Trophoblast cell (in vitro differentiated cells and primary cell): ENCODE measurements around the gene ZNF223.

Experiments
- DNase-seq, 2 donors: peaks; one replicate each; pipeline ENCODE4 v3.0.0-alpha.2; 2016
- H2AFZ ChIP-seq: 2 replicates; pipeline ENCODE4 v1.6.1; 2013; ENCODE audit warnings: low read length, moderate library complexity, mild to moderate bottlenecking; ENCODE audit not compliant: insufficient read depth, poor library complexity
- H2AK5ac ChIP-seq: 2 replicates; pipeline ENCODE4 v1.6.1; 2013; ENCODE audit warnings: mild to moderate bottlenecking, low read length
- H2BK120ac ChIP-seq: 2 replicates; pipeline ENCODE4 v1.6.1; 2013; ENCODE audit warnings: low read length, mild to moderate bottlenecking, moderate library complexity; ENCODE audit not compliant: insufficient read depth, poor library complexity
- H2BK12ac ChIP-seq: 2 replicates; pipeline ENCODE4 v1.6.1; 2013; ENCODE audit warnings: mild to moderate bottlenecking, low read length, moderate library complexity
- H2BK5ac ChIP-seq: 2 replicates; pipeline ENCODE4 v1.6.1; 2013; ENCODE audit warnings: low read length, low read depth, moderate library complexity, mild to moderate bottlenecking; ENCODE audit not compliant: poor library complexity
- H3K14ac ChIP-seq: 2 replicates; pipeline ENCODE4 v1.6.1; 2013; ENCODE audit warnings: mild to moderate bottlenecking, low read length
- H3K18ac ChIP-seq: 2 replicates; pipeline ENCODE4 v1.6.1; 2013; ENCODE audit warnings: mild to moderate bottlenecking, low read length
- H3K23ac ChIP-seq: 2 replicates; pipeline ENCODE4 v1.6.1; 2013; ENCODE audit warnings: low read length
- H3K27ac ChIP-seq: 2 replicates; pipeline ENCODE4 v1.5.1; 2013; ENCODE audit warnings: low read depth, mild to moderate bottlenecking, inconsistent platforms, low read length, moderate library complexity
- H3K27me3 ChIP-seq: 2 replicates; pipeline ENCODE4 v1.6.1; 2013; ENCODE audit warnings: inconsistent platforms, mild to moderate bottlenecking, low read length, moderate library complexity; ENCODE audit not compliant: insufficient read depth
- H3K36me3 ChIP-seq, 2 experiments: 1 replicate in 1 of 2; 2 replicates in 1 of 2; pipeline ENCODE4 v1.6.1; 2013; ENCODE audit warnings: low read length in 2 of 2, mild to moderate bottlenecking in 2 of 2, moderate library complexity in 1 of 2; ENCODE audit not compliant: insufficient read depth in 2 of 2, control insufficient read depth in 1 of 2
- H3K4ac ChIP-seq: 2 replicates; pipeline ENCODE4 v1.6.1; 2013; ENCODE audit warnings: low read depth, mild to moderate bottlenecking, low read length, moderate library complexity
- H3K4me1 ChIP-seq, 2 experiments: 1 replicate in 1 of 2; 2 replicates in 1 of 2; pipeline ENCODE4 v1.6.1; 2013; ENCODE audit warnings: low read length in 2 of 2, mild to moderate bottlenecking in 2 of 2, moderate library complexity in 1 of 2; ENCODE audit not compliant: insufficient read depth in 2 of 2, control insufficient read depth in 1 of 2
- H3K4me2 ChIP-seq: 2 replicates; pipeline ENCODE4 v1.6.1; 2013; ENCODE audit warnings: inconsistent platforms, mild to moderate bottlenecking, low read length, moderate library complexity
- H3K4me3 ChIP-seq: 2 replicates; pipeline ENCODE4 v1.5.1; 2013; ENCODE audit warnings: mild to moderate bottlenecking, low read depth, low read length, inconsistent platforms
- H3K79me1 ChIP-seq: one replicate; pipeline ENCODE4 v1.6.1; 2013; ENCODE audit warnings: low read length
- H3K79me2 ChIP-seq: 2 replicates; pipeline ENCODE4 v1.6.1; 2013; ENCODE audit warnings: low read length, mild to moderate bottlenecking; ENCODE audit not compliant: control insufficient read depth, insufficient read depth, poor library complexity
- H3K9ac ChIP-seq: 2 replicates; pipeline ENCODE4 v1.6.1; 2013; ENCODE audit warnings: mild to moderate bottlenecking, low read length
- H3K9me3 ChIP-seq: 2 replicates; pipeline ENCODE4 v1.6.1; 2013; ENCODE audit warnings: low read depth, mild to moderate bottlenecking, control low read depth, inconsistent platforms, low read length; ENCODE audit not compliant: insufficient read depth
- H4K12ac ChIP-seq: 2 replicates; pipeline ENCODE4 v1.6.1; 2013; ENCODE audit warnings: low read depth, mild to moderate bottlenecking, low read length, moderate library complexity
- H4K8ac ChIP-seq: 2 replicates; pipeline ENCODE4 v1.6.1; 2013; ENCODE audit warnings: low read depth, mild to moderate bottlenecking, low read length, moderate library complexity
- H4K91ac ChIP-seq: one replicate; pipeline ENCODE4 v1.6.1; 2013; ENCODE audit warnings: low read depth, mild to moderate bottlenecking, low read length, moderate library complexity
- WGBS: extraction: QIAGEN DNeasy Blood & Tissue Kit; methylation state at CpG from one replicate; pipeline ENCODE4 v1.1.7; 2013; ENCODE audit warnings: missing lambda C conversion rate; ENCODE audit not compliant: insufficient read length, insufficient coverage; ENCODE audit errors: extremely low coverage; 5-methylcytosine and 5-hydroxymethylcytosine counted together

Gene ZNF223

DNA sequence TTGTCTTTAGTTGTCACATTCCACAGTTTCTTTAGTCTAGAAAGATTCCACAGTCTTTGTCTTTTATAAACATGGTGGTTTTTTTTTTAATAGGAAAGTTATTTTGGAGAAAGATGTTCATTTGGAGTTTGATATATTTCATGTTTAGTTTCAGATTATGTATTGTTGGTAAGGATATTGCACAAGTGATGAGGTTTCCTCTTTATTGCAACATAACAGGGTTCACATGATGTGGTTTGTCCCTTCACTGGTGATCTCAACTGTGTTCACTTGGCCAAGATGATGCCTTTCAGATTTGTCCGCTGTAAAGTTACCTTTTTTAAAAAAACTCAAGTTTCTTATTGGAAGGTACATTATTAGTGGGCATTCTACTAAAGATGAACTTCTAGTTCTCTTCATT is 45.9 kb upstream of the ZNF223 start:
- Histone ChIP-seq H2BK12ac (no peak overlapping the region), H3K27ac (no peak overlapping the region), H3K4me3 (no peak overlapping the region), H3K14ac (no peak overlapping the region), H2BK120ac (no peak overlapping the region), H2BK5ac (no peak overlapping the region), H3K4me2 (no peak overlapping the region), H3K4me1 (peaks cover 2% of the 10 kb centered on the region in 2 experiments), H2AK5ac (no peak overlapping the region), H3K36me3 (peaks cover 11 to 29% of the 10 kb centered on the region in 2 experiments), H2AFZ (no peak overlapping the region), H3K4ac (no peak overlapping the region), H3K79me2 (no peaks in the 10 kb centered on the region), H3K9ac (no peak overlapping the region), H3K79me1 (peaks cover 5% of the 10 kb centered on the region), H3K9me3 (peaks cover 17% of the 10 kb centered on the region), H3K18ac (no peak overlapping the region), H3K23ac (no peak overlapping the region), H3K27me3 (no peaks in the 10 kb centered on the region), H4K12ac (no peak overlapping the region), H4K8ac (no peak overlapping the region), H4K91ac (no peak overlapping the region)
- WGBS = no CpG with 5 or more reads among the region's 1 CpG
- DNase-seq = peak in 1 of 2 donors; percentile 6

DNA sequence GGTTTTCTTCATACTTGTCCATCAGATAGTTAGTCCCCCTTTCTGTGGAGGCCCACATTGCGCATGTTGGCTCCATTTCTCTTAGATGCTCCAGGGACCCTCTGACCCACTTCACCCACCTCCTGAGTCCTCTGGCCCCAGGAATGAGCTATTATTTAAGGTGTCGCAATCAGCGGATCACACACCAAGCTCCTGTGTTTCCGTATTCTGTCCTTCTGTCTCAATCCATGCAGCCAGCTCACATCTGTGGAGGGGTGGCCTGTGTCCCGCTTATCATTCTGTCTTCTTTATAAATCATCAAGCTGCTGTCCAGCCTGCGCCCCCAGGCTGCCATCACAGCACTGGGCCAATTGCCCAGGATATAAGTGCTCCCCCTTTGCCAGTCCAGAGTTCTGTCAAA is 44.4 kb upstream of the ZNF223 start:
- WGBS = no CpG with 5 or more reads among the region's 6 CpGs
- Histone ChIP-seq H3K79me1 (peaks cover 4% of the 10 kb centered on the region), H2BK12ac (no peak overlapping the region)

DNA sequence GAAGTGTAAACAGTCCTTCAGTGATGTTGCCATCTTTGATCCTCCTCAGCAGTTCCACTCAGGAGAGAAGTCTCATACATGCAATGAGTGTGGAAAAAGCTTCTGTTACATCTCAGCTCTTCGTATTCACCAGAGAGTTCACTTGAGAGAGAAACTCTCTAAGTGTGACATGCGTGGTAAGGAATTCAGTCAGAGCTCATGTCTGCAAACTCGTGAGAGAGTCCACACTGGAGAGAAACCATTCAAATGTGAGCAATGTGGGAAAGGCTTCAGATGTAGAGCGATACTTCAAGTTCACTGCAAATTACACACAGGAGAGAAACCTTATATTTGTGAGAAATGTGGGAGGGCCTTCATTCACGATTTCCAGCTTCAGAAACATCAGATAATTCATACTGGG is 41.4 kb upstream of the ZNF223 start:
- no peaks in the 10 kb centered on the region for H3K79me1 ChIP-seq
- no peak overlapping the region for H2AFZ ChIP-seq
- no peak overlapping the region for H3K14ac ChIP-seq
- no peak overlapping the region for H2BK5ac ChIP-seq
- H3K4me2 ChIP-seq = no peak overlapping the region
- H3K27me3 ChIP-seq = no peaks in the 10 kb centered on the region
- H2BK120ac ChIP-seq = no peak overlapping the region
- no peak overlapping the region for H4K12ac ChIP-seq
- H3K79me2 ChIP-seq = no peaks in the 10 kb centered on the region
- H3K18ac ChIP-seq = no peak overlapping the region
- peaks cover 11 to 31% of the 10 kb centered on the region in 2 experiments for H3K36me3 ChIP-seq
- H2AK5ac ChIP-seq = no peak overlapping the region
- H2BK12ac ChIP-seq = no peak overlapping the region
- H4K91ac ChIP-seq = no peak overlapping the region
- no CpG with 5 or more reads among the region's 5 CpGs for WGBS
- DNase-seq = no peak
- no peak overlapping the region for H3K23ac ChIP-seq
- H3K27ac ChIP-seq = no peak overlapping the region
- H3K9ac ChIP-seq = no peak overlapping the region
- H3K4me3 ChIP-seq = no peak overlapping the region
- no peak overlapping the region for H3K4ac ChIP-seq
- no peak overlapping the region for H4K8ac ChIP-seq
- peaks cover 17% of the 10 kb centered on the region for H3K9me3 ChIP-seq
- no peaks in the 10 kb centered on the region for H3K4me1 ChIP-seq

More for the DNA sequence above, 44.4 kb upstream of the ZNF223 start:
- Histone ChIP-seq H4K12ac (no peak overlapping the region), H3K4ac (no peak overlapping the region), H4K91ac (no peak overlapping the region), H3K36me3 (peaks cover 11 to 31% of the 10 kb centered on the region in 2 experiments), H3K9me3 (peaks cover 17% of the 10 kb centered on the region), H3K4me2 (no peak overlapping the region), H2BK5ac (no peak overlapping the region), H4K8ac (no peak overlapping the region), H3K27me3 (no peaks in the 10 kb centered on the region), H2BK120ac (no peak overlapping the region), H3K79me2 (no peaks in the 10 kb centered on the region), H3K27ac (no peak overlapping the region), H2AK5ac (no peak overlapping the region), H2AFZ (no peak overlapping the region), H3K9ac (no peak overlapping the region), H3K14ac (no peak overlapping the region), H3K23ac (no peak overlapping the region), H3K18ac (no peak overlapping the region), H3K4me1 (peaks cover 0 to 2% of the 10 kb centered on the region in 2 experiments), H3K4me3 (no peak overlapping the region)
- no peak for DNase-seq

DNA sequence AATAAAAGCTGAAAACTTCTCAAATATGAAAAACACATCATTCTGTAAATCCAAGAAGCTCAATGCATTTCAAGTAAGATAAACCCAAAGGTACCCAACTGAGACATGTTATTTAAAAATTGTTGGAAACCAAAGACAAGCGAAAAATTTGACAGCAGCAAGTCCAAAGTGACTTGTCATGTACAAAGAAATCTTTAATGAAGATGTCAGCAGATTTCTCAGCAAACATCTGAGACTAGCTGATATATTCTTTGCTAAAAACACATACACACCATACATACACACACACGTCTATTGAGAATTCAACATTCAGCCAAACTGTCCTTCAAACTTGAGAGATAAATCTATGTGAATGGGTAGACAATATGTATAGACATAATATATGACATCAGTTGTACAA is 32.3 kb upstream of the ZNF223 start:
- Histone ChIP-seq H2BK12ac (no peak overlapping the region), H2AK5ac (no peak overlapping the region), H3K14ac (no peak overlapping the region), H4K8ac (no peak overlapping the region), H3K4me3 (no peak overlapping the region), H3K4me1 (no peaks in the 10 kb centered on the region), H3K4me2 (no peak overlapping the region), H3K36me3 (no peaks in the 10 kb centered on the region), H2BK5ac (no peak overlapping the region), H3K18ac (no peak overlapping the region), H3K23ac (no peak overlapping the region), H2AFZ (no peak overlapping the region), H3K79me1 (no peaks in the 10 kb centered on the region), H3K9me3 (no peaks in the 10 kb centered on the region), H3K27ac (no peak overlapping the region), H3K27me3 (no peaks in the 10 kb centered on the region), H4K91ac (no peak overlapping the region), H4K12ac (no peak overlapping the region), H3K4ac (no peak overlapping the region), H3K9ac (no peak overlapping the region), H2BK120ac (no peak overlapping the region), H3K79me2 (no peaks in the 10 kb centered on the region)
- no CpG with 5 or more reads among the region's 2 CpGs for WGBS
- no peak for DNase-seq
